ENCODE measurements around the gene KCND3. TPM values are rescaled to one million over a fixed set of nuclear protein-coding genes. Genes with fewer than 3 reads are reported as not detected.

Gene KCND3
- total RNA-seq, 1 experiment from 2014 or later = 0.15 TPM

GRCh38 chr1:111750856-111751255 lies 238.6 kb downstream of the KCND3 start:
- no peak overlapping the region for H3K4me3 Mint-ChIP-seq
- no peak for DNase-seq
- H3K4ac ChIP-seq (ENCODE audit: low read depth, low read length) = no peak overlapping the region
- no peaks in the 10 kb centered on the region for H4K20me1 ChIP-seq (ENCODE audit: control insufficient read depth, insufficient read depth, insufficient read length)
- H3K4me1 Mint-ChIP-seq = peaks cover 29 to 34% of the 10 kb centered on the region in 2 experiments
- no CpG with 5 or more reads among the region's 2 CpGs for WGBS (ENCODE audit: extremely low coverage, insufficient read length, low lambda C conversion rate)
- H3K27ac ChIP-seq (ENCODE audit: insufficient read length, low read depth, low read length) = no peak overlapping the region
- no peak overlapping the region for H4K91ac ChIP-seq (ENCODE audit: insufficient read length, low read depth, low read length)
- H4K8ac ChIP-seq (replicated peaks; ENCODE audit: insufficient read length, low read depth, low read length) = no peak overlapping the region
- no peaks in the 10 kb centered on the region for H3K9me3 ChIP-seq (ENCODE audit: control insufficient read depth, low read depth, low read length)
- no peak overlapping the region for H3K9ac ChIP-seq (ENCODE audit: extremely low read depth, insufficient read length, low read length)
- peaks cover 2% of the 10 kb centered on the region for H3K4me1 ChIP-seq (ENCODE audit: insufficient read depth, low read length)
- H2BK20ac ChIP-seq (ENCODE audit: low read depth, low read length, poor library complexity, severe bottlenecking) = no peak overlapping the region
- H3K4me2 ChIP-seq (ENCODE audit: insufficient read depth, insufficient read length, low read length) = no peak overlapping the region
- no peak overlapping the region for H2BK120ac ChIP-seq (ENCODE audit: low read depth, low read length, poor library complexity, severe bottlenecking)
- H2BK15ac ChIP-seq (ENCODE audit: low read depth, low read length) = no peak overlapping the region
- no peak overlapping the region for H2AFZ ChIP-seq (ENCODE audit: low read length)
- no peaks in the 10 kb centered on the region; the same call in 1 of the 2 replicates for H3K27me3 Mint-ChIP-seq (ENCODE audit: low read depth)
- H2BK5ac ChIP-seq (ENCODE audit: insufficient read length, low read length) = no peak overlapping the region
- no peak overlapping the region for H4K5ac ChIP-seq (ENCODE audit: insufficient read length, low read depth, low read length)
- H3K23ac ChIP-seq (ENCODE audit: insufficient read length, low read depth, low read length) = no peak overlapping the region
- no peaks in the 10 kb centered on the region for H3K27me3 ChIP-seq (ENCODE audit: insufficient read depth, low read length)
- H3T11ph ChIP-seq (ENCODE audit: low read length) = no peak overlapping the region
- no peak overlapping the region for H2AK5ac ChIP-seq (ENCODE audit: insufficient read length, low read length)
- no peak overlapping the region for H2BK12ac ChIP-seq (ENCODE audit: insufficient read length, low read depth, low read length)
- no peak overlapping the region for H3K56ac ChIP-seq (ENCODE audit: insufficient read length, low read depth, low read length)
- H3K36me3 Mint-ChIP-seq (ENCODE audit: insufficient read depth in 1 of 3, low read depth in 3 of 3) = no peaks in the 10 kb centered on the region; a peak in 2 of 7 replicates
- H3K79me2 ChIP-seq (ENCODE audit: insufficient read depth, low read length) = no peaks in the 10 kb centered on the region
- H3K27ac Mint-ChIP-seq = no peak overlapping the region
- H3K18ac ChIP-seq (ENCODE audit: insufficient read length, low read depth, low read length) = no peak overlapping the region
- H3K23me2 ChIP-seq (ENCODE audit: insufficient read length, low read depth, low read length, poor library complexity, severe bottlenecking) = peaks cover 8% of the 10 kb centered on the region
- no peak for TF ChIP-seq CTCF (conservative IDR thresholded peaks at IDR 0.05)
- H3K79me1 ChIP-seq (ENCODE audit: insufficient read depth, low read depth, low read length, poor library complexity, severe bottlenecking) = no peaks in the 10 kb centered on the region
- H3K9me3 Mint-ChIP-seq = no peaks in the 10 kb centered on the region; a peak in 1 of 5 replicates
- H3K14ac ChIP-seq (ENCODE audit: insufficient read depth, low read length) = no peak overlapping the region

All from H9 (cell line).